AG09309 (cell line): ENCODE data around the gene GAREM1.
A peak's percentile ranks its signal among the peaks of the same experiment; 100 is the strongest.
"Not testable (repeated sequence)": the region's sequence is repeated elsewhere in the genome, so short reads cannot be mapped to it uniquely, and the experiment has no call there.

Experiments used
- DNase-seq: peaks from one replicate; pipeline ENCODE4 v3.0.0-alpha.2; 2010; ENCODE audit warnings: low read depth
- H3K4me3 ChIP-seq: 2 replicates; pipeline ENCODE4 v1.5.1; 2011; ENCODE audit warnings: mild to moderate bottlenecking, low read depth, low read length, moderate library complexity; ENCODE audit not compliant: control insufficient read depth
- TF ChIP-seq, protein P1 (sequence below): IDR thresholded peaks from 2 replicates; pipeline ENCODE4 v1.5.1; 2011; ENCODE audit warnings: mild to moderate bottlenecking, low read depth, low read length, inconsistent platforms; ENCODE audit not compliant: insufficient read depth, control insufficient read depth; ENCODE audit errors: missing control alignments

GAREM1 gene

DNA sequence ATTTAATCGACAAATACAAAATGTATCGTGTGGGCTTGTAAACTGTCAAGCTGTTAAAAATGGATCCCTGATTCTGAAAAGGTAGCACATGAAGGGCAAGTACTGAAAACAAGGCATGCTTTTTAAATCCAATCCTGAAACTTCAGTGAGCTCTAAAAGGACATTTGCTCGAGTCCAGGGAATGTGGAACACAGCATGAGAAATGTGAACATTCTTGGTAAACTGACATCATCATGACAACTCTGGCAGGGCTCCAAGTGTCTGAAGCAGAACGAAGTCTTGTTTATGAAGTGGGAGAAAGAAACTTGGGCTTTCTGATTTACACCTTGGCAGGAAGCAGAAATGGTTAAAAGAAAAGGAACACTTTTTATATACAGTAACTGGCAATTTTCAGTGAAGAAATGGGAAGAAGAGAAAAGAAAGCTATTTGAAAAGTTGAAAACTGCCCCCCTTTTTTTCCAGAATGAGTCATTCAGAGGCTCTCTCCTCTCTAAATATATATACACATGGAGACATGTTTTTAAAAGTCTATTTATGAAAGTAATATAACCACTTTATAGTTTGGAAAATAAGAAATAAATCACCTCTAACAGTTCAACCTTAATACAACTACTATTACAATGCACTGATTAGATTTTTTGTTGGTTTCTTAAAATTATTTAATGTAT is 120.8 kb downstream of the GAREM1 start:
- no peak overlapping the region for H3K4me3 ChIP-seq
- peak; percentile 67 for DNase-seq
- TF ChIP-seq, protein P1, sequence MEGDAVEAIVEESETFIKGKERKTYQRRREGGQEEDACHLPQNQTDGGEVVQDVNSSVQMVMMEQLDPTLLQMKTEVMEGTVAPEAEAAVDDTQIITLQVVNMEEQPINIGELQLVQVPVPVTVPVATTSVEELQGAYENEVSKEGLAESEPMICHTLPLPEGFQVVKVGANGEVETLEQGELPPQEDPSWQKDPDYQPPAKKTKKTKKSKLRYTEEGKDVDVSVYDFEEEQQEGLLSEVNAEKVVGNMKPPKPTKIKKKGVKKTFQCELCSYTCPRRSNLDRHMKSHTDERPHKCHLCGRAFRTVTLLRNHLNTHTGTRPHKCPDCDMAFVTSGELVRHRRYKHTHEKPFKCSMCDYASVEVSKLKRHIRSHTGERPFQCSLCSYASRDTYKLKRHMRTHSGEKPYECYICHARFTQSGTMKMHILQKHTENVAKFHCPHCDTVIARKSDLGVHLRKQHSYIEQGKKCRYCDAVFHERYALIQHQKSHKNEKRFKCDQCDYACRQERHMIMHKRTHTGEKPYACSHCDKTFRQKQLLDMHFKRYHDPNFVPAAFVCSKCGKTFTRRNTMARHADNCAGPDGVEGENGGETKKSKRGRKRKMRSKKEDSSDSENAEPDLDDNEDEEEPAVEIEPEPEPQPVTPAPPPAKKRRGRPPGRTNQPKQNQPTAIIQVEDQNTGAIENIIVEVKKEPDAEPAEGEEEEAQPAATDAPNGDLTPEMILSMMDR, result no peak

DNA sequence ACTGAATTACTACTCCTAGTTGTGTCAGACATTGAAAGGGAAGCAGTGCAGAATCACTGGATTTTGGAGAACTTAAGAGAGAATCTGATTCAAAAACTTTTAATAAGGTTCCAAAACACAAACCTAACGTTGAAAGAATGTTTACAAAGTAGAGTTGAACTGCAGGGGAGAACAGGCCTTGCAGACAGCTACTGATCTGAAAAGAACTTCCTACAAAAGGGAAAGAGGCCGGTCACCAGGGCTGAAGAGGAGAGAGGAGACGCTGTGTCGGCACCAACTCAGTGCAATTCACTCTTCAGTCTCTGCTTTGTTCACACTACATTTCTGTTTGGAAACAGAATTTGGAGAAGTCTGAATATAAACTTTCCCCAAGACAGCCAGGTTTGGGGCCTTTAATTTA is 124.0 kb downstream of the GAREM1 start:
- no peak for DNase-seq
- TF ChIP-seq, protein P1, result no peak
- no peak overlapping the region for H3K4me3 ChIP-seq

DNA sequence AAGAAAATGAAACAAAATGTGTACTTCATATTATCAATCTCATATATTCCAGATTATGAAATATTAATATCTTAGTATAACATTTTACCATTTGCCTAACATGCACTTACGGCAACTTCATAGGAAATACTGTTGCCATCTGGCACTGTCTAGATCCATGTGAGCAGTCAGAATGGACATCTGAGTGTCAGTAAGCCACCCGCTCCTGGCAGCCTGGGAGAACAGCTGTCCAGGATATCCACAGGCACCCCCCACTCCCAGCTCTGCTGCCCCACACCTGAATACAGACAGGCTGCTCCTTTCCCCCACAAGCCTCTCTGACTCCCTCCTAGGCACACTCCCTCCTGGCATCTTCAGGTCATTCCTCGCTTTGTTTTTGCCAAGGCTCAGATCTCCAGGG is 127.0 kb downstream of the GAREM1 start:
- TF ChIP-seq, protein P1, result no peak
- DNase-seq, result no peak
- no peak overlapping the region for H3K4me3 ChIP-seq

DNA sequence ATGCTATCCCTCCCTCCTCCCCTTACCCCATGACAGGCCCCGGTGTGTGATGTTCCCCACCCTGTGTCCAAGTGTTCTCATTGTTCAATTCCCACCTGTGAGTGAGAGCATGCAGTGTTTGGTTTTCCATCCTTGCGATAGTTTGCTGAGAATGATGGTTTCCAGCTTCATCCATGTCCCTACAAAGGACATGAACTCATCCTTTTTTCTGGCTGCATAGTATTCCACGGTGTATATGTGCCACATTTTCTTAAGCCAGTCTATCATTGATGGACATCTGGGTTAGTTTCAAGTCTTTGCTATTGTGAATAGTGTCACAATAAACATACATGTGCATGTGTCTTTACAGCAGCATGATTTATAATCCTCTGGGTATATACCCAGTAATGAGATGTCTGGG is 129.6 kb downstream of the GAREM1 start:
- not testable (repeated sequence) for H3K4me3 ChIP-seq, DNase-seq

DNA sequence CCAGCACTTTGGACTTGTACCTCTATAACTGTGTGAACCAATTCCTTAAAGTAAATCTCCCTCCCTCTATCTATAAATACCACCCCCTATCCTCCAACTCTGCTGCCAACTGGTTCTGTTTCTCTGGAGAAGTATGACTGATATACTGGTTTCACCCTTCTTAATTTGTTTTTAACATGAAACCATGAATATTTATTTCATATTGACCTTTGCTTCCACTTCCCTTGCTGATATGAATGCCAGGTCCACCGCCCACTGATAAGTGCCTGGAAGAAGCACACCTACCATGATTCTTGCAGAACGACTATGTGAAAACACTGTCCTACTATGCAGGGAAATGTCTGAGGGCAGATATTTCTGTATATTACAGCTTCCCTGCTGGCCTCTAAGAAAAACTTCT is 131.6 kb downstream of the GAREM1 start:
- H3K4me3 ChIP-seq, result no peak overlapping the region
- no peak for DNase-seq
- TF ChIP-seq, protein P1, result no peak

DNA sequence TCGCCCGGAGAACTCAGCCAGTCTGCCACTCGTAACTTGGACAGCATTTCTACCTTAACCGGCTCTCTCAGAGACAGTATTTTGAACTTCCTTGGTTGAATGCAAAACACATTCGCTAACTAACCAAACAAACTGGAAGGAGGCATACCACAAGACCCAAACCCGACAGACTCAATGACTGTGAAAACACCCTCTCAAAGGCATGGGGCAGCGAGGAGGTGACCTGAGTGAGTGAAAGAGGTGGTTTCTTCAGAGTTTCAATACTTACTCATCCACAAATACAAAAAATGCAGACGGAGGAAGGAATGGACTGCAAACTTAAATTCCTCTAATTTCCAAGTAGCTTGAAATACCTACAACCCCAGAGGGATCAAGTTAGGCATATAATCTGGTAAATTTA is 132.9 kb downstream of the GAREM1 start:
- DNase-seq, result no peak
- TF ChIP-seq, protein P1, result no peak
- no peak overlapping the region for H3K4me3 ChIP-seq

DNA sequence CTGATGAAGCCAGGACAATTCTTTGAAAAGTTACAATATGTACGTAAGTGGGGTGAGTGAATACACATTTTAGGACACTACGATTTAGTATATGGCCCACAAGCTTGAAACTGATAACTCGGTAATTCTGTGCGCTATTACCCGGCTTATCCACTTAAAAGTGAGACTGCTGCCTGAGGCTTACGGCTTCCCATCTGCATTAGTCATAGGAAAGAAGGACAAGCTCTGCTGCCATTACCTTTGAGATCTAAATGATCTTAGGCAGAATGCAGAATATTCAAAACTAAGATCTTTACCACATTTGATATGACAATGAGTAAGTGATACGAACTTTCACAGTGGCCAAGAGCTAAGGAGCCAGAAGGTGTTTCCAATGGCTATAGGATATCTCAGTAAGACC is 133.3 kb downstream of the GAREM1 start:
- TF ChIP-seq, protein P1, result no peak
- DNase-seq, result no peak
- no peak overlapping the region for H3K4me3 ChIP-seq
